Activated naive CD4-positive, alpha-beta T cell treated with Interleukin-2 at 50 U/mL for 16 hours (primary cell): Measurements from ENCODE around the gene TUSC2.

Experiments used
- DNase-seq: peaks from one replicate; pipeline ENCODE4 v3.0.0-alpha.2; 2020

TUSC2 gene

GRCh38 chr3:50354186-50354764, 26.3 kb upstream of the TUSC2 start:
- no peak for DNase-seq

GRCh38 chr3:50353245-50354004, 25.4 kb upstream of the TUSC2 start:
- DNase-seq, result no peak

- no peak for DNase-seq
Measured at GRCh38 chr3:50352781-50353180, 24.8 kb upstream of the TUSC2 start.

GRCh38 chr3:50351323-50351697, 23.3 kb upstream of the TUSC2 start:
- DNase-seq, result no peak

GRCh38 chr3:50350527-50351322, 22.7 kb upstream of the TUSC2 start, which contains the start of the genes CYB561D2 and NPRL2:
TSS of gene CYB561D2 (plus strand) at chr3:50350862. CDS start at chr3:50351434, 572 bp downstream.
TSS of gene NPRL2 (minus strand) at chr3:50350775. CDS start at chr3:50350652, 123 bp downstream.
- peak; percentile 100 for DNase-seq

GRCh38 chr3:50350213-50350526, 22.1 kb upstream of the TUSC2 start:
- DNase-seq, result no peak

GRCh38 chr3:50347187-50347813, 19.3 kb upstream of the TUSC2 start:
- peak; percentile 78 for DNase-seq

- DNase-seq, result peak; percentile 75
Measured at GRCh38 chr3:50345586-50346234, 17.7 kb upstream of the TUSC2 start, which contains the start of gene ZMYND10. TSS of gene ZMYND10 (minus strand) at chr3:50345732. CDS start at chr3:50345579, 153 bp downstream.

GRCh38 chr3:50345008-50345407, 17.0 kb upstream of the TUSC2 start:
- no peak for DNase-seq

- no peak for DNase-seq
Measured at GRCh38 chr3:50342813-50343633, 15.0 kb upstream of the TUSC2 start.

- DNase-seq, result no peak
Measured at GRCh38 chr3:50341996-50342650, 14.1 kb upstream of the TUSC2 start.

- no peak for DNase-seq
Measured at GRCh38 chr3:50341537-50341936, 13.5 kb upstream of the TUSC2 start.

- DNase-seq, result peak; percentile 69
Measured at GRCh38 chr3:50340448-50341329, 12.7 kb upstream of the TUSC2 start, which contains the start of gene RASSF1. TSS of gene RASSF1 (minus strand) at chr3:50340836. CDS start at chr3:50340805, 31 bp downstream.

GRCh38 chr3:50340147-50340447, 12.1 kb upstream of the TUSC2 start:
- DNase-seq, result no peak

GRCh38 chr3:50339485-50340146, 11.6 kb upstream of the TUSC2 start:
- DNase-seq, result no peak

GRCh38 chr3:50338965-50339364, 10.9 kb upstream of the TUSC2 start:
- DNase-seq, result no peak

GRCh38 chr3:50337175-50337861, 9.3 kb upstream of the TUSC2 start:
- peak; percentile 96 for DNase-seq

GRCh38 chr3:50336452-50337174, 8.6 kb upstream of the TUSC2 start:
- DNase-seq, result no peak
